ENCODE results near the gene SIRPA. TPM values are rescaled to one million over a fixed set of nuclear protein-coding genes. Genes with fewer than 3 reads are reported as not detected.

The SIRPA gene
- total RNA-seq, 3 donors from 2014 or later (not counting 1 experiment from before 2014, with no cell fraction given), result 1.3 to 7.5 (median 2.3) TPM

GRCh38 chr20:1945660-1946059 is 50.5 kb downstream of the SIRPA start:
- Histone ChIP-seq H3K4me1 (ENCODE audit: control insufficient read depth, insufficient read depth, low read length) (peaks cover 9% of the 10 kb centered on the region), H3K27me3 (ENCODE audit: control insufficient read depth, insufficient read depth, low read length) (no peaks in the 10 kb centered on the region), H3K36me3 (ENCODE audit: control insufficient read depth, insufficient read depth, low read length) (no peaks in the 10 kb centered on the region), H3K27ac (ENCODE audit: low read length) (no peak overlapping the region), H3K4me3 (ENCODE audit: low read length) (no peak overlapping the region), H3K9me3 (ENCODE audit: control insufficient read depth, insufficient read depth, low read length) (no peaks in the 10 kb centered on the region)
- Mint-ChIP-seq H3K27me3 (ENCODE audit: low read depth in 2 of 2) (peaks cover 31 to 36% of the 10 kb centered on the region in 2 donors), H3K4me1 (no peaks in the 10 kb centered on the region), H3K27ac (no peak overlapping the region), H3K36me3 (no peaks in the 10 kb centered on the region), H3K9me3 (no peaks in the 10 kb centered on the region), H3K4me3 (no peak overlapping the region)
- intact Hi-C loops (cut with micrococcal nuclease), result no loop called here
- ATAC-seq, result no peak
- DNase-seq, result no peak
- TF ChIP-seq, protein P1, sequence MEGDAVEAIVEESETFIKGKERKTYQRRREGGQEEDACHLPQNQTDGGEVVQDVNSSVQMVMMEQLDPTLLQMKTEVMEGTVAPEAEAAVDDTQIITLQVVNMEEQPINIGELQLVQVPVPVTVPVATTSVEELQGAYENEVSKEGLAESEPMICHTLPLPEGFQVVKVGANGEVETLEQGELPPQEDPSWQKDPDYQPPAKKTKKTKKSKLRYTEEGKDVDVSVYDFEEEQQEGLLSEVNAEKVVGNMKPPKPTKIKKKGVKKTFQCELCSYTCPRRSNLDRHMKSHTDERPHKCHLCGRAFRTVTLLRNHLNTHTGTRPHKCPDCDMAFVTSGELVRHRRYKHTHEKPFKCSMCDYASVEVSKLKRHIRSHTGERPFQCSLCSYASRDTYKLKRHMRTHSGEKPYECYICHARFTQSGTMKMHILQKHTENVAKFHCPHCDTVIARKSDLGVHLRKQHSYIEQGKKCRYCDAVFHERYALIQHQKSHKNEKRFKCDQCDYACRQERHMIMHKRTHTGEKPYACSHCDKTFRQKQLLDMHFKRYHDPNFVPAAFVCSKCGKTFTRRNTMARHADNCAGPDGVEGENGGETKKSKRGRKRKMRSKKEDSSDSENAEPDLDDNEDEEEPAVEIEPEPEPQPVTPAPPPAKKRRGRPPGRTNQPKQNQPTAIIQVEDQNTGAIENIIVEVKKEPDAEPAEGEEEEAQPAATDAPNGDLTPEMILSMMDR (IDR thresholded peaks at IDR 0.05), result no peak
- WGBS (ENCODE audit: insufficient coverage), result 83% methylated on average over 6 of the region's 7 CpGs

- Mint-ChIP-seq H3K27ac (no peak overlapping the region), H3K4me1 (no peaks in the 10 kb centered on the region), H3K36me3 (no peaks in the 10 kb centered on the region), H3K4me3 (no peak overlapping the region), H3K9me3 (no peaks in the 10 kb centered on the region), H3K27me3 (ENCODE audit: low read depth in 2 of 2) (peaks cover 34 to 42% of the 10 kb centered on the region in 2 donors)
- Histone ChIP-seq H3K9me3 (ENCODE audit: control insufficient read depth, insufficient read depth, low read length) (no peaks in the 10 kb centered on the region), H3K4me3 (ENCODE audit: low read length) (no peak overlapping the region), H3K27me3 (ENCODE audit: control insufficient read depth, insufficient read depth, low read length) (no peaks in the 10 kb centered on the region), H3K36me3 (ENCODE audit: control insufficient read depth, insufficient read depth, low read length) (no peaks in the 10 kb centered on the region), H3K27ac (ENCODE audit: low read length) (no peak overlapping the region), H3K4me1 (ENCODE audit: control insufficient read depth, insufficient read depth, low read length) (peaks cover 9% of the 10 kb centered on the region)
- intact Hi-C loops (cut with micrococcal nuclease), result no loop called here
- 77% methylated on average over 6 of the region's 7 CpGs for WGBS (ENCODE audit: insufficient coverage)
- TF ChIP-seq, protein P1 (IDR thresholded peaks at IDR 0.05), result no peak
- no peak for DNase-seq
- ATAC-seq, result peak in 2 of 3 donors; percentile 24 to 55
Observed at GRCh38 chr20:1946442-1946761, 51.2 kb downstream of the SIRPA start.

- intact Hi-C loops (cut with micrococcal nuclease), result no loop called here
- Histone ChIP-seq H3K36me3 (ENCODE audit: control insufficient read depth, insufficient read depth, low read length) (no peaks in the 10 kb centered on the region), H3K27me3 (ENCODE audit: control insufficient read depth, insufficient read depth, low read length) (no peaks in the 10 kb centered on the region), H3K4me3 (ENCODE audit: low read length) (no peak overlapping the region), H3K9me3 (ENCODE audit: control insufficient read depth, insufficient read depth, low read length) (no peaks in the 10 kb centered on the region), H3K27ac (ENCODE audit: low read length) (no peak overlapping the region), H3K4me1 (ENCODE audit: control insufficient read depth, insufficient read depth, low read length) (peaks cover 9% of the 10 kb centered on the region)
- peaks cover 34 to 42% of the 10 kb centered on the region in 2 donors for H3K27me3 Mint-ChIP-seq (ENCODE audit: low read depth in 2 of 2)
- H3K4me1 Mint-ChIP-seq, result no peaks in the 10 kb centered on the region
- no peak overlapping the region for H3K4me3 Mint-ChIP-seq
- WGBS (ENCODE audit: insufficient coverage), result 16% methylated on average over 39 of the region's 39 CpGs
- H3K9me3 Mint-ChIP-seq, result no peaks in the 10 kb centered on the region
- ATAC-seq (no peak), DNase-seq (no peak)
- TF ChIP-seq, protein P1 (IDR thresholded peaks at IDR 0.05), result no peak
- no peak overlapping the region for H3K27ac Mint-ChIP-seq
- no peaks in the 10 kb centered on the region for H3K36me3 Mint-ChIP-seq
Observed at GRCh38 chr20:1946762-1947534, 51.7 kb downstream of the SIRPA start.

GRCh38 chr20:1947535-1947846 is 52.3 kb downstream of the SIRPA start:
- Mint-ChIP-seq H3K36me3 (no peaks in the 10 kb centered on the region), H3K4me3 (no peak overlapping the region), H3K9me3 (no peaks in the 10 kb centered on the region), H3K27ac (no peak overlapping the region), H3K27me3 (ENCODE audit: low read depth in 2 of 2) (peaks cover 34 to 42% of the 10 kb centered on the region in 2 donors), H3K4me1 (no peaks in the 10 kb centered on the region)
- no peaks in the 10 kb centered on the region for H3K36me3 ChIP-seq (ENCODE audit: control insufficient read depth, insufficient read depth, low read length)
- intact Hi-C loops (cut with micrococcal nuclease), result no loop called here
- H3K9me3 ChIP-seq (ENCODE audit: control insufficient read depth, insufficient read depth, low read length), result no peaks in the 10 kb centered on the region
- ATAC-seq, result no peak
- no peak overlapping the region for H3K27ac ChIP-seq (ENCODE audit: low read length)
- peaks cover 9% of the 10 kb centered on the region for H3K4me1 ChIP-seq (ENCODE audit: control insufficient read depth, insufficient read depth, low read length)
- no peak for DNase-seq
- no peak overlapping the region for H3K4me3 ChIP-seq (ENCODE audit: low read length)
- 81% methylated on average over 14 of the region's 14 CpGs for WGBS (ENCODE audit: insufficient coverage)
- TF ChIP-seq, protein P1 (IDR thresholded peaks at IDR 0.05), result no peak
- no peaks in the 10 kb centered on the region for H3K27me3 ChIP-seq (ENCODE audit: control insufficient read depth, insufficient read depth, low read length)

All from natural killer cell (primary cell).